BLaER1 (cell line): ENCODE measurements around the gene ANAPC15.

ENCODE experiments used
- H3K27ac ChIP-seq: shearing (Covaris generic); formaldehyde crosslinking; 2 replicates; pipeline ENCODE4 v1.8.1; 2022
- H3K27me3 ChIP-seq: shearing (Covaris generic); formaldehyde crosslinking; 2 replicates; pipeline ENCODE4 v1.8.1; 2022
- H3K36me3 ChIP-seq: shearing (Covaris generic); formaldehyde crosslinking; 2 replicates; pipeline ENCODE4 v1.8.1; 2022
- H3K4me1 ChIP-seq: shearing (Covaris generic); formaldehyde crosslinking; 2 replicates; pipeline ENCODE4 v1.8.1; 2022
- H3K4me2 ChIP-seq: shearing (Covaris generic); formaldehyde crosslinking; 2 replicates; pipeline ENCODE4 v1.8.1; 2022
- H3K4me3 ChIP-seq: shearing (Covaris generic); formaldehyde crosslinking; 2 replicates; pipeline ENCODE4 v1.8.1; 2022
- H3K9ac ChIP-seq: shearing (Covaris generic); formaldehyde crosslinking; 2 replicates; pipeline ENCODE4 v1.8.1; 2022
- H3K9me3 ChIP-seq: shearing (Covaris generic); formaldehyde crosslinking; 2 replicates; pipeline ENCODE4 v1.8.1; 2022
- H4K20me1 ChIP-seq: shearing (Covaris generic); formaldehyde crosslinking; 2 replicates; pipeline ENCODE4 v1.8.1; 2022
- Cebpa-rat ChIP-seq: shearing (Covaris generic); IDR thresholded peaks from 2 replicates; pipeline ENCODE4 v1.8.1; 2022

Gene ANAPC15

GRCh38 chr11:72125956-72126355, 13.5 kb upstream of the ANAPC15 start:
- no peaks in the 10 kb centered on the region for H3K4me1 ChIP-seq
- no peak overlapping the region for H3K9ac ChIP-seq
- H3K4me3 ChIP-seq, result no peak overlapping the region
- no peaks in the 10 kb centered on the region for H3K27me3 ChIP-seq
- H3K9me3 ChIP-seq, result peaks cover 72% of the 10 kb centered on the region
- no peaks in the 10 kb centered on the region for H3K36me3 ChIP-seq
- H3K4me2 ChIP-seq, result no peak overlapping the region
- H4K20me1 ChIP-seq, result no peaks in the 10 kb centered on the region
- TF ChIP-seq Cebpa-rat, result no peak
- H3K27ac ChIP-seq, result no peak overlapping the region

GRCh38 chr11:72124046-72124445, 11.6 kb upstream of the ANAPC15 start:
- Histone ChIP-seq H3K4me2 (no peak overlapping the region), H3K27me3 (no peaks in the 10 kb centered on the region), H3K4me1 (no peaks in the 10 kb centered on the region), H3K4me3 (no peak overlapping the region), H3K9ac (no peak overlapping the region), H3K9me3 (peaks cover 56% of the 10 kb centered on the region), H3K27ac (no peak overlapping the region), H4K20me1 (no peaks in the 10 kb centered on the region), H3K36me3 (no peaks in the 10 kb centered on the region)
- no peak for TF ChIP-seq Cebpa-rat

GRCh38 chr11:72123117-72123653, 10.7 kb upstream of the ANAPC15 start:
- Histone ChIP-seq H3K9me3 (peaks cover 47% of the 10 kb centered on the region), H3K27me3 (no peaks in the 10 kb centered on the region), H3K4me2 (no peak overlapping the region), H3K4me1 (no peaks in the 10 kb centered on the region), H3K27ac (no peak overlapping the region), H4K20me1 (no peaks in the 10 kb centered on the region), H3K36me3 (no peaks in the 10 kb centered on the region), H3K9ac (no peak overlapping the region), H3K4me3 (no peak overlapping the region)
- TF ChIP-seq Cebpa-rat, result no peak

- no peak for TF ChIP-seq Cebpa-rat
- H3K4me3 ChIP-seq, result no peak overlapping the region
- no peak overlapping the region for H3K4me2 ChIP-seq
- no peaks in the 10 kb centered on the region for H4K20me1 ChIP-seq
- peaks cover 41% of the 10 kb centered on the region for H3K9me3 ChIP-seq
- no peak overlapping the region for H3K9ac ChIP-seq
- H3K27ac ChIP-seq, result no peak overlapping the region
- no peaks in the 10 kb centered on the region for H3K27me3 ChIP-seq
- no peaks in the 10 kb centered on the region for H3K4me1 ChIP-seq
- no peaks in the 10 kb centered on the region for H3K36me3 ChIP-seq
These were observed 10.1 kb upstream of the ANAPC15 start for GRCh38 chr11:72122607-72123006.

GRCh38 chr11:72120930-72121329, 8.4 kb upstream of the ANAPC15 start:
- Histone ChIP-seq H3K27me3 (no peaks in the 10 kb centered on the region), H3K27ac (no peak overlapping the region), H3K4me2 (no peak overlapping the region), H3K36me3 (no peaks in the 10 kb centered on the region), H3K4me3 (no peak overlapping the region), H3K4me1 (no peaks in the 10 kb centered on the region), H3K9me3 (peaks cover 26% of the 10 kb centered on the region), H4K20me1 (no peaks in the 10 kb centered on the region), H3K9ac (no peak overlapping the region)
- TF ChIP-seq Cebpa-rat, result no peak

- H3K4me3 ChIP-seq, result no peak overlapping the region
- no peaks in the 10 kb centered on the region for H4K20me1 ChIP-seq
- H3K9me3 ChIP-seq, result peaks cover 8% of the 10 kb centered on the region
- no peaks in the 10 kb centered on the region for H3K36me3 ChIP-seq
- no peaks in the 10 kb centered on the region for H3K4me1 ChIP-seq
- H3K27ac ChIP-seq, result no peak overlapping the region
- no peak overlapping the region for H3K9ac ChIP-seq
- TF ChIP-seq Cebpa-rat, result no peak
- H3K27me3 ChIP-seq, result no peaks in the 10 kb centered on the region
- H3K4me2 ChIP-seq, result no peak overlapping the region
These were observed 6.7 kb upstream of the ANAPC15 start for GRCh38 chr11:72119198-72119597.

- H3K27ac ChIP-seq, result no peak overlapping the region
- no peak overlapping the region for H3K9ac ChIP-seq
These were observed 3.7 kb upstream of the ANAPC15 start for GRCh38 chr11:72116019-72116755.

GRCh38 chr11:72114570-72114969, 2.1 kb upstream of the ANAPC15 start:
- H3K4me3 ChIP-seq, result no peak overlapping the region
- H3K4me1 ChIP-seq, result peaks cover 20% of the 10 kb centered on the region
- H3K4me2 ChIP-seq, result no peak overlapping the region
- H3K9me3 ChIP-seq, result no peaks in the 10 kb centered on the region
- no peaks in the 10 kb centered on the region for H4K20me1 ChIP-seq
- H3K9ac ChIP-seq, result no peak overlapping the region
- no peak overlapping the region for H3K27ac ChIP-seq
- no peak for TF ChIP-seq Cebpa-rat
- H3K27me3 ChIP-seq, result no peaks in the 10 kb centered on the region
- H3K36me3 ChIP-seq, result peaks cover 10% of the 10 kb centered on the region

More at GRCh38 chr11:72116019-72116755, 3.7 kb upstream of the ANAPC15 start:
- no peaks in the 10 kb centered on the region for H3K27me3 ChIP-seq
- no peak for TF ChIP-seq Cebpa-rat
- no peak overlapping the region for H3K4me2 ChIP-seq
- H4K20me1 ChIP-seq, result no peaks in the 10 kb centered on the region
- H3K4me1 ChIP-seq, result peaks cover 16% of the 10 kb centered on the region
- no peaks in the 10 kb centered on the region for H3K9me3 ChIP-seq
- H3K36me3 ChIP-seq, result no peaks in the 10 kb centered on the region
- H3K4me3 ChIP-seq, result no peak overlapping the region

- H3K4me3 ChIP-seq, result peak overlapping the region; percentile 73
- no peak for TF ChIP-seq Cebpa-rat
- peaks cover 23% of the 10 kb centered on the region for H3K36me3 ChIP-seq
- no peaks in the 10 kb centered on the region for H3K9me3 ChIP-seq
- peak overlapping the region; percentile 94 for H3K4me2 ChIP-seq
- peaks cover 20% of the 10 kb centered on the region for H3K4me1 ChIP-seq
- H4K20me1 ChIP-seq, result no peaks in the 10 kb centered on the region
- peak overlapping the region; percentile 99 for H3K27ac ChIP-seq
- H3K9ac ChIP-seq, result peak overlapping the region; percentile 97
- H3K27me3 ChIP-seq, result no peaks in the 10 kb centered on the region
These were observed 698 bp upstream of the ANAPC15 start for GRCh38 chr11:72112978-72113808.
